GM18507 (cell line): ENCODE measurements around the gene CAPN14.

Experiments
- DNase-seq: peaks from one replicate; pipeline ENCODE4 v3.0.0; 2011; ENCODE audit warnings: low read depth; ENCODE audit not compliant: insufficient read length; ENCODE audit errors: extremely low spot score
- FAIRE-seq: peaks from 2 replicates; lab custom pipeline; 2011; peaks lifted over from hg19 to GRCh38; lab: Jason Lieb, UNC

The CAPN14 gene

DNA sequence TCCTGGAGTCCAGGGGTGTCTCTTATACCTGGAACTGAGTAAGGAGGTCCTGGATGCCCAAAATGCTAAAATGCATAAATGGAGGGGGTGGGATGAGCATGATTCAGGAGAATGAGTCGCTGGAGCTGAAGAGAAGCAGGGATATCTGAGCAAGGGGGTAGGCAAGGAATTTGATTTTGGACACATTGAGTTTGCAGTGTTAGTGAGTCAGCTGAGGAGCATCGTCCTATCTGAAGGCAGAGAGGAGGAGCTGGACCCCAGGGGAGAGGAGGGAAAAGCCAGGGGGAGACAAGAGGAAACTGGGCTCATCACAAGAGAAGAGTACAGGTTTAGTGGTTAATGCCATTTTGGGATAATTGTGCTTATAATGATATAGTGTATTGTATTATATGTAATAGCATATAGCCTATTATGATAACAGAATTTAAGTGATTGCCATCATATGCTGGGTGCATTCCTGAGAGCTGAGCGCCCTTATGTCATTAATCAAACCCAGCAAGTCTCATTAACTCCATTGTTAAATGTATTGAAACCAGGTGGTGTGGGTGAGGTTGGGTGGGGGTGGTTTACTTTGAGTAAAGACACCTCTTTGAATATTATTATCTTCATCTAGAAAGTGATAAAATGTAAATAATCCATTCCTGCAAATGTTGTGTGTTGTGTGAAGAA, 29.0 kb upstream of the CAPN14 start:
- no peak for DNase-seq

GRCh38 chr2:31244101-31244500, 26.8 kb upstream of the CAPN14 start:
- no peak for FAIRE-seq
- no peak for DNase-seq

More for the DNA sequence above, 29.0 kb upstream of the CAPN14 start:
- FAIRE-seq = no peak

GRCh38 chr2:31243053-31243452, 25.7 kb upstream of the CAPN14 start:
- FAIRE-seq = no peak

DNA sequence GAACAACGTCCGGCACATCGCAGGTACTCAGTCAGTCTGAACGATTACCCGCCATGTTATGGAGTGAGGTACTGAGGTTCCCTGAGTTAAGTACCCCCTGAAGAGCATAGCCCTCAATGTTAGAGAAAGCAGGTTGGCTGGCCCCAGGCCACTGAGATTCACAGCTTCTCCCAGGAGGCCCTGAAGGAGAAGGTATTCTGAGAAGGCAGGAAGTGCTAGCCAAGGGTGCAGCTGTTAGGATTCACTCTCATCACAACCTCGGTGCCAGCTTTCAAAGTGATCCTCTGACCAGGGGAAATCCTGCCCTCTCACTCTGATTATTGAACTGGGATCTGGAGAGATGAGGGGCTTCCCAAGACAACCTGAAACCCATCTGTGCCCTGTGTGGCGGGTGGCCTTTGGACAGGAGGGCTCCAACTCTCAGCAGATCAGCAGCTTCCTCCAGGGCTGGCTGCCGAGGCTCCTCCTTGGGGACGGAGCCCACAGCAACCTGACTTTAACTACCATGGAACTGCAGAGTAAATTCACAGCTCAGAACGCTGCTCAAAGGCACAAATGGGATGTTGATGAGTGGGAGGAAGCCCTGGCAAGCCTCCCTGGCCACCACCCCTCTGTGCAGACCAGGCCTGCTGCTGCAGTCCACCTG, 24.4 kb upstream of the CAPN14 start:
- no peak for FAIRE-seq
- no peak for DNase-seq

More at GRCh38 chr2:31243053-31243452, 25.7 kb upstream of the CAPN14 start:
- no peak for DNase-seq

DNA sequence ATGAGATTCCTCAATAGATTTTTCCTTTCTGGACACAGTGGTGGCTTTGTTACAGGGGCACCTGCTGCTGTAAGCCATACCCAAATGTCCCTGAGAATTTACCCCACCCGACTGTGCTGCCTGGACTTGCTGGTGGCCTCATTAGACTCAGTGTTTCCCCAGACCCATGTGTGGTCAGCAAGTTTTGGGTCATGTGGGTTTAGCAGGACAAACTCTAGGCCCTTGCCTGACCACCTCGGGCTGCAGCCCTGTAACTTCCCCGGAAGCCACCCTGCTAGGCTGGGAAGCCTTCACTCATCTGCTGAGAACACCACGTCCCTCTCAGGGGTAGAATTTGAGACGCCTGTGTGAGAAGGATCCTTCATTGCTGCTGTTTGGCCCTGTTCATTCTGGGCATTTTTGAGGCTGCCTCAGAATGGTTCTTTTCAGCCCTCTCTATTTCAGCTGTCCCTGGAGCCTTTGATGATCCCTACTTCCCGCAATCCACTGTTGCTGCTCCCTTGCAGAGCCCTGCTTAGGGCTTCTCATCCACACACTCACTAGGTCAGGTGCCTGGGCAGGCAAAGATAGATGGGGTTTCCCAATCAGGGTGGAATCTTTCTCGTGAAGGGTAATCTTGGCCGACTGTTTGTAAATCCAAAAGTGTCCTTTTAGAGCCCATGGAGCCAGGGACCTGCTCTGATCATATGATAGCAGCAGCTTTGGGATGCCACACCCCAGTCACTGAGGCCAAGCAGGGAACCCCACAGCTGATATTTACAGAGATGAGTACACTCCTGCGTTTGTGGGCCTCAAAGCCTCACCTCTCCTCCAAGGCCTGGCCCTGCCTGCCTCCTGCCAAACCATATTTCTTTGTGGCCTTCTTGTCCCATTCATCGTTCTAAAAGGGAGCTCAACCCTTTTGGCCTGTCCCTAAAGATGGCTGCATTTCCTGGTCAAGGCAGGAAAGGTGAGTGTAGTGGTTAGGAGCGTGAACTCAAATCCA, 23.4 kb upstream of the CAPN14 start:
- FAIRE-seq (no peak), DNase-seq (no peak)

DNA sequence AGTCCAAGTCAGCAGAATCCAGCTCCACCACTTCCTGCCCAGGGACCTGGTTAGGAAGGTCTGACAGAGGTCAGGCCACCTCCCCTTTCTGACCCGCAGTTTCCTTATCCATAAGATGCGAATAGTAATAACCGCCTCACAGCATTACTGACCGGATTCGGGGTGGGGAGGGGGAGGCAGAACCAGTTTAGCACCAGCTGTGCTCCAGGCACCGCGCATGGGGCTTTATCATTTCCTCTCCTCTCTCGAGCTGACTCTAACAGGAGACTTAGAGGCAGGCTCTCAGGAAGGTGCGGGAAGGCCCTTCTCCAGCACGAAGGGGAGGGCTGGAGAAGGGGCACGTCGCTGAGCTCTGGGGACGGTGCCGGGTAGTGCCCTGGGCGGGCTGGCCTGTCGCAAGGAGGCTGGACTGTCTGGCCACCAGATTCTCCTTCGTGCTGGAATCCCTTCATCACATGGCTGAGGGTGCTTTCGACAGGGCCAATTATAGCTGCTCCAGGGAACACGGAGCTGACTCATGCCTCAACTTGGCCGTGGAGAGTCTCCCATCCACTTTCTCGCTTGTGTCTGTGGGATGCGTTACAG, 22.4 kb upstream of the CAPN14 start:
- no peak for DNase-seq
- no peak for FAIRE-seq

DNA sequence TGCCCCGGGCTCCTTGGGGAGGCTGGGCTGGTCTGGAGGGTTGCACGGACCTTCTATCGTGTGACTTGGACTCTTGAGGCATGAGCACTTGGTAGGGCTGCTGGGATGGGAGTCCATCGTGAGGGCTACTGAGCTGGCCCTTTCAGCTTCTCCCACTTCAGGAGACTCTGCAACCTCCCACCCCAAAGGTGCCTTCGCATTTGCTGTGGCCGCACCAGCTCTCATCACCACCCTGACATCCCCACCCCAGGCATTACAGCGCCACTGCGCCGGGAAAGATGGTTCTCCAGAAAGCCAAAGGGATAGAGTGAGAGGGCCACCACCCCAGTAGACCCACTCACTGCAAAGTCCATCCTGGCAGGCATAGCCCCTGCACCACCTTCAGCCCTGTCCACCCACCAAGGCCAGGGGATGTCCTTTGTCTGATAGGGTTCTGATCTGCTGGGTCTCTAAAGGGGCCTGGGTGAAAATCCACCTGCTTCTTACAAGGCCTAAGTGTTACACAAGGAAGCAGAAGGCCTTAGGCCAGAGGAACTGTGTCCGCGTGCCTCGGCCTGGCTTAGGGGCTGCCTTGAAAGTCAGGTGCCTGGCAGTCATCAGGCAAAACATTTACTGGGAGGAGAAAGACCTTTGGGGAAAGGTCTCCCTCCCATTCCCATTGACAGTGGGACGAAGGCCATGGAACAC, 21.7 kb upstream of the CAPN14 start:
- FAIRE-seq (no peak), DNase-seq (no peak)

- DNase-seq (no peak), FAIRE-seq (no peak)
These were observed 21.0 kb upstream of the CAPN14 start for GRCh38 chr2:31238126-31238905.

GRCh38 chr2:31237348-31238017, 20.2 kb upstream of the CAPN14 start:
- FAIRE-seq (no peak), DNase-seq (no peak)

GRCh38 chr2:31236433-31237205, 19.3 kb upstream of the CAPN14 start:
- DNase-seq (no peak), FAIRE-seq (no peak)

DNA sequence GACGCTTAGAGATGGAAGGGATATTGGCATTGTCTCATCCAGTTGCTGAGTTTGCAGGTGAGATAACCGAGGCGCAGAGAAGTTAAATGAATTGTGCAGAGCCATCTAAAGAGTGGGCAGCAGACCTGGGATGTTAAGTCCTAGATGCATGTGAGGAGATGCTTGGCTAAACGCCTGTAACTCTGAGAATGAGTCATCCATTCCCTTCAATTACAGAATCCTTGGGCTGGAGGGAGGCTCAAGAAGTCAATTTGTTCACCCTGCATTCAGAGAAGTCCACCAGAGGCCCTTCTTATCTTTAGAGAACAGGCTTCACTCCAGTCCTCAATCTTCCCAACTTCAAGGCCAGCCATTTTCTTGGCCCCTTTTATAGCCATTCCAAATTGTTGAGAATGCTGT, 18.2 kb upstream of the CAPN14 start:
- FAIRE-seq (no peak), DNase-seq (no peak)

GRCh38 chr2:31234683-31235503, 17.6 kb upstream of the CAPN14 start:
- DNase-seq (no peak), FAIRE-seq (no peak)

DNA sequence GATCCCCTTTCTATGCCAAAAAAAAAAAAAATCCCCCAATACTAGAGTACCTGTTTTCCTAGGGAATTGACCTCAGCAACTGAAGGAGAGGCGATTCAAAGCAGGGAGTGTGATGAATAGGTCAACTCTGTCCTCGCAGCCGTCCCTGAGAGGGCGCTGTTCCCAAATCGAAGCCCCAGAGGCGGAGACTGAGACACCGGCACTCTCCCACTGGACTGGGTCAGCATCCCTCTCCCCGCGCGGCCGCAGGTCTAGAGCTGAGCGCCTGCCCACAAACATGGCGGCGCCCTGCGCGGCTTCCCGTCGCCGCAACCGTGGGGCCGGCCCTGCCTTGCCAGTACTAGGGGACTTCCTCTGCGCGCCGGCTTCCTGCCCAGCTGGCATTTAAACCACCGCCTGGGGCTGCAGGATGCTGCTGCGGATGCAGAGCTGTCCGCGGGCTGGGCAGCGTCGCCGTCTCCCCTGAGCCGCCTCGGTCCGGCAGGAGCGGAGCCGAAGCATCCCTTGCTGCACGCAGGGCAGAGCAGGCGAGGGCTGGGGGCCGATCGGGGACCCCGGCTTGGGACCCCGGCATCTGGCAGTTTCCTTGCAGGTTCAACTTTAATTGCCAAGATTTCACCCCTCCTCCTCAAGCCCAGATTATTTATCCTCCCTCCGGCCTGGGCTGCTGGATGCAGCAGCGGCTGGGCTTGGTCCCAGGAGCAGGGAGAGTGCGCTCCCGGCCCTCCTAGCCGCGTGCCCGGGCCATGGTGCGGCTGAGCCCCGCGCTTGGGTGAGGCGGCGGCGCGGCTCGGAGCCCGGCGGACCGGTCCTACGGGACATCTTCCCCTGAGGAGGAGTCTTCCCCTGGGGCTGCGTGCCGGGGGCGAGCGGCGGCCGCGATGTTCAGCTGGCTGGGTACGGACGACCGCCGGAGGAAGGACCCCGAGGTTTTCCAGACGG, 16.7 kb upstream of the CAPN14 start, which contains the start of gene EHD3:
Gene EHD3 (plus strand): TSS at position 412 of the 942 bp plus-strand sequence. CDS start 470 bp downstream, at position 882.
- peak; percentile 65 for DNase-seq

GRCh38 chr2:31233231-31233630, 15.9 kb upstream of the CAPN14 start:
- FAIRE-seq (no peak), DNase-seq (no peak)

More for the DNA sequence above, 16.7 kb upstream of the CAPN14 start, which contains the start of gene EHD3:
- FAIRE-seq = peak; percentile 45

- FAIRE-seq (no peak), DNase-seq (no peak)
These were observed 15.3 kb upstream of the CAPN14 start for GRCh38 chr2:31232586-31232985.
